ENCODE results near the gene DRC1.

DRC1 gene

DNA sequence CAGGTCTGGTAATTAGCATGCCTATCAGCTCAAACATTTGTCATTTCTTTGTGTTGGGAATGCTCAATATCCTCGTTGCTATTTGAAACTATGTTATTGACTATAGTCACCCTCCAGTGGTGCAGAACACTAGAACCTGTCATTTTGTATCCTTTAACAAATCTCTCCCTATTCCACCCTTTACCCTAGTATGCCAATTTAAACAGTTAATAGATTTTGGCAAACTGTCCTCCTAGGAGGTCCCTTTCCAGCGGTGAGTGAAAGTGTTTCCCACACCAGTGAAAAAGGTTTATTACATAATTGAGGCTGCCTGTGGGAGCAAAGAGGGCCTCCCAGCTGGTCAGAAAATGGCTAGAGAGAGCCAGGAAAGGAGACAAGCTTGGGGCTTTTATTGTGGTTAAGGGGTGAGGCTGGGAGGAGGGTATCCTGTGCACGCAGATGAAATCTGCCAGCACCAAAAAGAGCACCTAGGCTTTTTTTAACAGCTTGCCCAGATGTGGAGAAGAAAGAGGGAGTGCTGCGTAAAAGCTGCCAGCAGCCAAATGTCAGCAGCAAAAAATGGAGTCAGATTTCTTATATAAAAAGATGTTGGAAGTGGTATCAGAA lies 1.8 kb upstream of the DRC1 start:
- DNase-seq (ENCODE audit: low read depth in 2 of 2) = no peak

DNA sequence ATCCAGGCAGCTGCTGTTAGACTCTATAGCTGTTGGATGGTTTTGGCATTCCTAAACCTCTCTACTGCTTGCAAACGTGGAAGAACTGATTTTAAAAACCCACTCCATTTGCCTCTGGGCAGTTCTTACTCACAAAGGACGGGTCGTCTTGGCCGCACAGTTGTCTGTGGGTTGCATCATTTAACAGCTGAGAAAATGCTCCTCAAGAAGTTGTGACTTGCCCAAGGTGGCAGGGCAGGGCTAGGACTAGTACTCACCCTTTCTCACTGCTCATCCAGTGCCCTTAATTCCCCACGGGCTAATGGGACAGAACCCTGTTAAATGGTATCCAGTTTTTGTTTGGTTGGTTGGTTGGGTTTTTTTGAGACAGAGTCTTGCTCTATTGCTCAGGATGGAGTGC lies 997 bp upstream of the DRC1 start:
- DNase-seq (ENCODE audit: low read depth in 2 of 2) = no peak

DNA sequence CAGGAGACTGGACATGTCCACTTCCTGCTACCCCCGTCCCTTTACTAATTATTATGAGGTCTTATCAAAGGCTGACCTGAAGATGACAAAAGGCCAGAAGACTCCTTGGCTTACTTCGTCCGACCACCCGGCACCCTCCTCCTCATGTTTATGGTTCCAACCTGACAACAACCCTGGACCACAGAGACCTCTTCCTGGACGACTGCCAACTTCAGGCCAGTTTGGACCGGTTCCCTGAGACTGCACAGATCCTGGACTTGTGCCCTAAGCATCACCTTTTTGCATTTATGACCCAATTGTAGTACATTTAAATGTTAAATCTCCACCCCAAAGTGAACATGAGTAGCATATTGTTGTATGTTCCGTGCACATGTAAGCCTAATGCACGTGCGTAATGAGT lies 5.8 kb downstream of the DRC1 start:
- no peak for DNase-seq (ENCODE audit: low read depth in 2 of 2)

DNA sequence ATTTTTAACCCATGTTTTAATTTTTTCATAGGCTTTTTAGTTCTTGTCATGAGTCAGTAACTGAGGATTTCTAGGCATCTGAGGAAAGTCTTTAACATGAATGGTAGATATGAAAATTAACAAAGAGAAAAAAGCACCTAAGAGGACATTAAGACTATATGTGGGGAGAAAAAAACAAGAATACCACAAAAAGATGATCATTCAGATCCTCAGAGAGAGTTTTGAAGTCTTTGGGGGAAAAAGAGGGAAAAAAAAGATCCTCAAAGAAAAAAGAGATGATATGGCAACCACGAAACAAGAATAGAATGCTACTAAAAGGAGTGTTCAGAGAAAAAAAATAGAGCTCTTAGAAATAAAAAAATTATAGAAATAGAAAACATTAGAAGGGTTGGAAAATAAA lies 8.1 kb downstream of the DRC1 start:
- DNase-seq (ENCODE audit: low read depth in 2 of 2) = no peak

DNA sequence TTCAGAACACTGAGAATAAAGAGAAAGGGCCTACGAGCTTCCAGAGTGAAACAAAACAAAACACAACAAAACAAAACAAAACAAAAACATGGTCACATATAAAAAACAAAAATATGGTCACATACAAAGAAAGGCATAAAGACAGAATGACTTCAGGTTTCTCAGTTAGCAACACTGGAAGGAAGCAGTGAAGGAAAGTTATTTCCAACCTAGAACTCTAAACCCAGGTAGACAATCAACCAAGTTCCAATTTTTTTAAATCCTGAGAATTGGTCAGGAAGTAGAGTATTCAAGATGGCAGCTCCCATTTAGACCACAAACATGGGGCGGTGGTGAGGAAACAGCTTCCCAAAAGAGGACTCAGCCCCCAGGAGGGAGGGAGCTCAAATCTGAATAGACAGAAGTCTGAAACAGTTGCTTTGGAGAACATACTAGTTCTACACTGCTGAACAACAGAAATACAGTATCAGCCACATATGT lies 9.1 kb downstream of the DRC1 start:
- DNase-seq (ENCODE audit: low read depth in 2 of 2) = no peak

DNA sequence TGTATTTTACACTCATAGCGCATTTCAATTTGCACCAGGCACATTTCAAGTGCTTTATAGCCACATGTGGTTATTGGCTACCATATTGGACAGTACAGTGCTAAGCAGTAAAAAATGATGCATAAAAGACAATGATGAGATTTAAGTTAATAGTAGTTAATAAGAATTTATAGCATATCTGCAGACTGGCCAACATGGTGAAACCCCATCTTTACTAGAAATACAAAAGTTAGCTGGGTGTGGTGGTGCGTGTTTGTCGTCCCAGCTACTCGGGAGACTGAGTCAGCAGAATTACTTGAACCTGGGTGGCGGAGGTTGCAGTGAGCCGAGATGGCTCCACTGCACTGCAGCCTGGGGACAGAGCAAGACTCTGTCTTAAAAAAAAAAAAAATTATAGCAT lies 9.7 kb downstream of the DRC1 start:
- DNase-seq (ENCODE audit: low read depth in 2 of 2) = no peak

DNA sequence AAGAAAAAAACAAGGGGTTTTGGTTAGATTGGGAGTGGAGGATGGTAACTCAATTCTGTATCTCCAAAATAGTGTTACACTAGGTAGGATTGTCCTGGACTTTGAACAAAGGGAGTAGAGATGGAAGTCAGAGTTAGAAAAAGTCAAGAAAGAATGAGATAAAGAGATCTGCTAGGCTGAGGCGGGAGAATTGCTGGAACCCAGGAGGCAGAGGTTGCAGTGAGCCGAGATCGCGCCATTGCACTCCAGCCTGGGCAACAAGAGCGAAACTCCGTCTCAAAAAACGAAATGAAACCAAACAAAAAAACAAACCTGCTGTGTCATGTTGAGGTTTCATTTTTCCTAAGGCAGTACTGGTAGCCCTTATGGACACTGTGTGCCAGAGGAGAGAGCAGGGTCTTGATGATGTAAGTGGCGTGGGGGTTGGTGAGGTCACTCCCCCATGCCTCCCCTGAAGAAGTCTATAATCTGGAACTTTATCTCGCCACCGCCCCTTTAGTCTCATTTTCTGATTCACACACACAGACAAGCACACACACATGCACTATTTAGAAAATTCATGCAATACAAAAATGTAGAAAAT lies 10.5 kb downstream of the DRC1 start:
- DNase-seq (ENCODE audit: low read depth in 2 of 2) = no peak

DNA sequence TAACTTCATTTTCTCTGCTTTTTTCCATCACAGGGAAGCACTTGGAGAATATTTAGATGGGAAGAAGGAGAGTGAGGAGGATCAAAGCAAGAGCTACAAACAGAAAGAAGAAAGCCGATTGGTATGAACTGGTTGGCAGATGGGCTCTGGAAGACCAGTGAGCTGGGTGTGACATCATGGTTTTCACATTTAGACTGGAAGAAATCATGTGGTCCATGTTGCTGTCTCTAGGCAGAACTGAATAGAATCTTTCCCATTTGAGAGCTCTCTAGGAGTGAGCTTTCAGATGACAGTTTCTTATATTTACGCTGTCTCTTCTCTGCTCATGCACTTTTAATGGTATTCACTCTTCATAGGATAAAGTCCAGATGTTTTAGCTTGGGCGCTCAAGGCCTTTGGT lies 12.6 kb downstream of the DRC1 start:
- no peak for DNase-seq (ENCODE audit: low read depth in 2 of 2)

DNA sequence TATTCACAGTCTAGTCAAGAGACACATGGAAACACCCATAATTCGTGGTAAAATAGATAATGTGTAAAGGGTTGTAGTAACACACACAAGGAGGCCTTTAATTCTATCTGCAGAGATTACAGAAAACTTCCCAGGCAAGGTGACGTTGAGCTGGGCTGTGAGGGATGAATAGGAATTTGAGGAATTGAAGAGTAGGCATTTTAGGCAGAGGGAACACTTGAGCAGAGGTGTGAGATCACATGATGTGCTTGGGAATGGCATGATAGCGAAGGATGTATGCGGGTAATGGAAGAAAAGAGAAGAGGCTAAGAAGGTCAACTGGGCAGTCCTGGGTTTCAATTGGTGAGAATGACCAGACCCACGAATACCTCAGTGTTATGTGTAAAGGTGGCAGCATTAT lies 20.2 kb downstream of the DRC1 start:
- no peak for DNase-seq (ENCODE audit: low read depth in 2 of 2)

DNA sequence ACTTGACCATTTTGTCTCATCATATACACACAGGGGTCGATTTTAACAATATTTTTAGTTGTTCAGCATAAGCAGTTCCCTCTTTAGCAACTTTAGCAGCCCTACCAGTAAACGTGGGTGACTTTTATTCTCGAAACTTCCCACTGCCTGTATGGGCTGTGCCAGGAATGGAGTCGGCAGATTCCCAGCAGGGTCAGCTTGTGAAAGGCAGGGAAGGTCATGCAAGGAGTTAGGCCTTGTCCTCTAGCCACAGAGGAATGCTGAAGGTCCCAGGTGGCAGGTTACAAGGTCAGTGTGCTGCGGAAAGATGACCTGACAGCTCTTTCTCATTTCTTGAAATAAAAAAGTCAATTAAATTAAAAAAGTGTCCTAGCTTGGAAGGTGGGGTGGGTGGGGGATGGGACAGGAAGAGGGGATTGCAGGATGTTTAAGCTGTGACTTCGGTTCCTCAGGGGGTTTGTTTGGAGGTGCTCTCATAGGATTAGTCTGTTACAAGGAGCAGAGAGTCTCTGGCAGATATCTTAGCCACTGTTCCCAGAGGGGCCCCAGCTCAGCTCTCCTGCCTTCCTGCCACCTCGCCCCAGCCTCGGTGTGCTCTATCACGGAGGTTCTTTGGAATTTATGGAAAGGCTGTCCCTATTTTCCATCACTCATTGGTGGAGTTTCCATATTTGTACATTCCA lies 21.4 kb downstream of the DRC1 start:
- DNase-seq (ENCODE audit: low read depth in 2 of 2) = no peak

DNA sequence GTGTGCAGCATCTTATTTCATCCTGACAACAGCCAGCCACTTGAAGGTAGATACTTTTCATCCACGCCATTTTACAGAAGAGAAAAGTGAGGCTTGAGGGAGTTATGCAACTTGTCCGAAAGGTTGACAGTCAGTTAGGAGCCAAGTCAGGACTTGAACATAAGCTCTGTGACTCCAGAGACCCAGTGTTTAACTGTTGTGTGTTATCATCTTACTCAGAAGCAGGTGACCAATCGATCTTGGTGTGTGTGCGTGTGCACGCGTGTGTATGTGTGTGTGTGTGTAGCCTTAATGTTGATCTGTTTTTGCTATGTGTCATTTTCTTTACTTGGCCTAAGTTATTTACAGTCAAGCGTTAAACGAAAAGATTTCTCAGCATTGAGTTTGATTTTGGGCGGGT lies 22.0 kb downstream of the DRC1 start:
- DNase-seq (ENCODE audit: low read depth in 2 of 2) = no peak

DNA sequence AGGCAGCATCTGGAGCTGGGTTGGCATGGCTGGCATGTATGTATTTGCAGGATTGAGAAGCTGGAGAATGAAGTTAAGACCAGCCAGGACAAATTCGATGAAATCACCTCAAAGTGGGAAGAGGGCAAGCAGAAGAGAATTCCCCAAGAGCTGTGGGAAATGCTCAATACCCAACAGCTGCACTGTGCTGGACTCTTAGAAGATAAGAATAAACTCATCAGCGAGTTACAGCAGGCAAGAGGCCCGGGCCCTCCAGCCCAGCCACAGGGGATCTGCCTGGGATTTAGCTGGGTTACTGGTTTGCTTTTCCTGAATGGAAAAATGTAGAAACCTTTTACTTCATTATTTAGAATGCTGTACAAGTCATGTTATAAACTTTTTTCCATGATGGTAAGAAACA lies 22.5 kb downstream of the DRC1 start:
- DNase-seq (ENCODE audit: low read depth in 2 of 2) = no peak

DNA sequence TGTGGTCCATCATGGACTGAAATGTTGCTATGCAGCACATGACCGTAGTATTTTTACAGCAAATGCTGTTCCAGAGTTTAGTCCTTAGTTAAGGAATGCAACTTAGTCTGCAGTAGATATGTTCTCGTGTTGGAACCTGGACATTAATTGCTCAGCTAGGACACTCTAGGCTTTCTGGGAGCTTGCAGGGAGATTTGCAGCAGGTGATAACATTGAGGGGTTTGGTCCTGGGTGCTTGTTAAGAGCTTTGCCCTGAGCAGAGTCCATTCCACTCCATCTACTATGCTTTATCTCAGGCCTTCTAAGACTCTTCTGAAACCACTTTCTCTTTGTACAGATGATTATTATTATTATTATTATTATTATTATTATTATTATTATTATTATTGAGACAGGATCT lies 27.1 kb downstream of the DRC1 start:
- no peak for DNase-seq (ENCODE audit: low read depth in 2 of 2)

DNA sequence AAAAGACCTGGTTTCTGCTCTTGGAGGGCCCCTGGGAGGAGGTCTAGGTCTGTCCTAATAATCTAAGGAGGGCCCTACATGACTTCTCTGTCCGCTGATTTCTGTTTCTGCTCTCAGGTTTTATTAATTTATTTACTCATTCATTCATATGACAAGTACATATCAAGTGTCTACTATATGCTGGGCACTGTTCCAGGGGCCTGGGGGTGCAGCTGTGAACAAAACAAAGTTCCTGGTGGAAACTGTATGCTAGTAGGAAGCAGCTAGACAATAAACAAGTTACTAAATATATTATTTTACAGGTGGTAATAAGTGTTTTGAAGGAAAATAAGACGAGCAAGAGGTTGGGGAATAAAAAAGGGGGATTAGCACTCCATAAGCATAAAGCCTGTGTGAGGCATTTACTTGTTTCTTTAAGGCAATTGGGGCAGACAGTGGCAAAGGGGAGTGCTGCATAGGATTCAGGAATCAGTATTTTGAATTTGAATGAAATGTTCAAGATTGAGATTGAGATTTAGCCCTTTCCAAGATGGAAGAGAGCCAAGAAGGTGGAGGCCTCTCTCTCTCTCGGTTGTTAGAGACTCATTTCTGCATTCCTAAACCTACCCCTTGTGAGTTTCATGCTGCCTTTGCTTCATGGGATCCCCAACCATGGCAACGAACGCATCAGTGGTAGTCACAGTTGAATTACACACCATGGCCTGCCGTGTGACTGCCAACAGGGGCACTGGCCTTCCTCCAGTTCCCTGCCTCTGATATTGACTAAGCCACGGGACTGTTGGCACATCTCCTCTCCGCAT lies 28.3 kb downstream of the DRC1 start:
- no peak for DNase-seq (ENCODE audit: low read depth in 2 of 2)

DNA sequence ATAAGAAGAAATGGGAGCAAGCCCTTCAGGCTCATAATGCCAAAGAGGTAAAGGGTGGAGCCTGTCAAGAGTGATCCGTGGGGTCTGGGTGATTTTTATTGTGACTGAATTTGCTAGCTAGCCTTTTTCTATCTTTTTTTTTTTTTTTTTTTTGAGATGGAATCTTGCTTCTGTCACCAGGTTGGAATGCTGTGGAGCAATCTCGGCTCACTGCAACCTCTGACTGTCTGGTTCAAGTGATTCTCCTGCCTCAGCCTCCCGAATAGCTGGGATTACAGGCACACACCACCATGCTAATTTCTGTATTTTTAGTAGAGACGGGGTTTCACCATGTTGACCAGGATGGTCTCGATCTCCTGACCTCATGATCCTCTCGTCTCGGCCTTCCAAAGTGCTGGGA lies 29.1 kb downstream of the DRC1 start:
- no peak for DNase-seq (ENCODE audit: low read depth in 2 of 2)

DNA sequence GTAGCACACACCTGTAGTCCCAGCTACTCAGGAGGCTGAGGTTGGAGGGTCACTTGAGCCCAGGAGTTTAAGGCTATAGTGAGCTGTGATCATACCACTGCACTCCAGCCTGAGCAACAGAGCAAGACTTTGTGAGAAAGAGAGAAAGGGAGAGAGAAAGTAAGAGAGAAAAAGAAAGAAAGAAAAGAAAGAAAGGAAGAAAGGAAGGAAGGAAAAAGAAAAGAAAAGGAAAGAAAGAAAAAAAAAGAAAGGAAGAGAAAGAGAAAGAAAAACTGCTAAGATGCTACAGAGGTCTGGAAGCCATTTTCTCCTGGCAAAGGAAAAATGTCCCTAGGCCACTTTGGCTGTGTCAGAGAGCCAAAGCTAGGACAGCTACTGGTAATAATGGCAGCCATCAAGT lies 30.6 kb downstream of the DRC1 start:
- DNase-seq (ENCODE audit: low read depth in 2 of 2) = no peak

DNA sequence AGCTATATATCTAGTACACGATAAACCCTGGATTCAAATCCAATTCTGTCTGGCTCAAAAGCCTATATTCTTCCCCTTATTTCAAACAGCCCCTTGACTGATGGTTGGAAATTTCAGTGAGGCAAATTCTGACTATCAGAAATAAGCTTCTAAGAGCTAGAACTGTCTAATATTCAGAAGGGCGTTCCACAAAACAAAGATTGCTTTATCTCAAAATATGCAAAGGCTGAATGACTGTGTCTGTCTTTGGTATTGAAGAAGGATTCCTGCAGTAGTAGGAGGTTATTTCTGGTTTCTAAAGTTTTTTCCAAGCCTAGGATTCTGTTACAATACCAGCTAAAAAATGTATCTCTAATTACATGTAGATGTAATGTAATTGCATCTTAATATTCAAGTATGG lies 31.1 kb downstream of the DRC1 start:
- DNase-seq (ENCODE audit: low read depth in 2 of 2) = no peak

DNA sequence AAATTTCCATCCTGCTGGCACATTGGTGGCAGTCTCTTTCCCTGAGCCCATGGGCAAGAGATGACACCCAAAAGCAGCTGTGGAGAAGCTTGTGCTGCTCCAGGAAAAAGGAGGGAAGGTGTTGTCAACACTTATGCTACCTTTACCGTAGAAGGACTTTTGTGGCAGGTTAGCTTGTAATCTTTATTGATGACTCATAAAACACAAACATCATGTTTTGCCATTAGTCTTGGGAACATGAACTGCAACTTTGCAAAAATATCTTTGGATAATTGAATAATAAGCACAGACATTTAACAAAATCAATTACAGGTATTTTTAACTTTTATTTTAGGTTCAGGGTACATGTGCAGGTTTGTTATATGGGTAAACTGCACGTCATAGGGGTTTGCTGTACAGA lies 33.4 kb downstream of the DRC1 start:
- DNase-seq (ENCODE audit: low read depth in 2 of 2) = no peak

DNA sequence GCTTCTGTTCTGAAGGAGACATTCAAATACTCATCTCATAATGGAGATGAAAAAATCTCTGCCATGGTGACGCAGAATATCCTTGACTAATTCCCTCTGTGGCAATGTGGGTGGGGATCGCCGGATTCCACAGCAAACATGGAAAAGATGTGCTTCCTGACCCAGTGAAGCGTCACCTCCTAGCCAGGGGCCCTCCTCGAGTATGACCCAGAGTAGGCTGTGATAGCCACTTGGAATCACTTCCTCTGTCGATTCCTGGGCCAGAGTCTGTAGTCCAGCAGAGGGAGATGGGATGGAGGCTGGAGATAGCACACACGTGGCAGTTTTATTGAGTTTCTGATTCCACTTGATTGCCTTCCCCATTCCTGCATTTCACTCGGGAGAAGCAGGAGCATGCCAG lies 36.8 kb downstream of the DRC1 start:
- DNase-seq (ENCODE audit: low read depth in 2 of 2) = no peak

DNA sequence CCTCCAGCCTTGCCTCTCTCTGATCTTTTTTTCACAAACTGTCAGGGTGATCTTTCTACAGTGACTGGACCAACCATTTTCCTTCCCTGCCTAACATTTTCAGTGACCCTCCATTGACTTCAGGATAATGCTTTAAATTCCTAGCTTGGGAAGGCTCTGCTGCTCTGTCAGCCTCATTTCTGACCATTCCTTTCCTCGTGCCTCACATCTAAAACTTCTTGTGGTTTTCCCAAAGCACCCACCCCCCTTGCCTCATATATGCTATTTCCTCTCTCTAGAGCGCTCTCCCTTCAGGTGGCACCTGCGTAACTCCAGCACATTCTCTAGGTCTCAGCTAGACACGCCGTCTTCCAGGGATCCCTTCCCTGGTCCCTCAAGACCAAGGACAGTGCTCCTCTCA lies 37.2 kb downstream of the DRC1 start:
- no peak for DNase-seq (ENCODE audit: low read depth in 2 of 2)

DNA sequence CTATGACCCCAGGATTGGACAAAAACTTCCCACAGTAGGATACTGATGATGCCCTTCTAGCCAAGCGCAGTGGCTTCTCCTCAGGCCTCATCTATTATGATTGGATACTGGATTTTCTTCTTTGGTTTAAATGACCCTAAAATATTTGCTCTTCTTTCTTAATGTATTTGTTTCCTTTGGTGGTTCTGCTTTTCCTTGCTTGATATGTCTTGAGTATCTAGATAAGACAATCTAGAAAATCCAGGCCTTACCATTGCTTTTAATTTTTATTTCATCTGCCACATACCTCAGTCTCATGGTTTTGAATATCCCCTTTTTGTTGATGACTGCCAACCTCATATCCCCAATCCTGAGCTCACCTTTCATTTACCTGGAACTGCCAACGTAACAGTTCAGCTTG lies 40.6 kb downstream of the DRC1 start:
- no peak for DNase-seq (ENCODE audit: low read depth in 2 of 2)

DNA sequence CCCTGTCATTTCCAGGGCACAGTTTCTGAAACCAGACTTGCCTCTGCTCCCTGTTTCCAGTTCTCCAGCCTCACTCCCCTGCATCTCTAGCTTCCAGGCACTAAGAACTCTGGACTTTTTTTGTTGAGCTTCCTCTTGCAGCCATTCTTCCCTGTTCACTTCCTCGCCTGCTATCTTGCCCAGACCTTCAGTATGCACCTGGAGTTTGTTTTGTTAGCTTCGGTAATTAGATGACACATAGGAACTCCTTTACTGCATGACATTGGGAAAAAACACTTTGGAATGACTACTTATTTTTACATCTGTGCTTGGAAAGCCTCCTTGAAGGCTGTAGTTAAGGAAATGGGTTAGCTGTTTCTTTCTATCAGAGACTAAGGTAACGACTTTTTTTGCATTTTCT lies 41.0 kb downstream of the DRC1 start:
- DNase-seq (ENCODE audit: low read depth in 2 of 2) = no peak

DNA sequence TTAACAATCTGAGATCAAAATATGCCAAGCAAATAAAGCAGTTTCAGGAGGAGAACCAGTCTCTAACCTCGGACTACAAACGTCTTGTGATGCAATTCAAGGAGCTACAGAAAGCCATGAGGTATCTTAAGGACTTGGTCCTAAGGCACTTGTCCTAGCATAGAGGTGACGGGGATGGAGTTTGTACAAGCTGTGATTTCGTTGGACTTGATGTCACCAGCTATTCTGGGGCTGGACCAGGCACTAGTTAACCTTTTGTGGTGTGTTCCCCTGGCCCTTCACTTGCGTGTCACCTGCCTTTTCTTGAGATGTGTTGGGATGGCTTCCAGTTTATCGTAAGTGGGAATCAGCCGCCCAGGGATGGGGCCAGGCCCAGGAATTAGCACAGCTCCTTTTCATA lies 42.5 kb downstream of the DRC1 start:
- no peak for DNase-seq (ENCODE audit: low read depth in 2 of 2)

All from stimulated activated CD8-positive, alpha-beta memory T cell treated with anti-CD3 and anti-CD28 coated beads, Interleukin-15, amount 100 ng/mL, for 4 hours (primary cell).